Myocyte (in vitro differentiated cells): Measurements from ENCODE around the gene SNX8. TPM values are rescaled to one million over a fixed set of nuclear protein-coding genes. Genes with fewer than 3 reads are reported as not detected.

Experiments used
- DNase-seq: peaks from one replicate; pipeline ENCODE4 v3.0.0-alpha.2; 2012; ENCODE audit warnings: low read depth
- total RNA-seq: library from RNA; depleted of rRNA; stranded (reverse); fragments of >200 nt; gene quantifications from 2 replicates; pipeline ENCODE4 v1.2.3, GENCODE V29; 2014

SNX8 gene
- total RNA-seq, 1 donor from 2014 or later = 17.9 TPM

- DNase-seq = no peak
These were observed 51.1 kb downstream of the SNX8 start for GRCh38 chr7:2263176-2263575.

GRCh38 chr7:2261611-2262010 is 52.6 kb downstream of the SNX8 start:
- DNase-seq = no peak

DNA sequence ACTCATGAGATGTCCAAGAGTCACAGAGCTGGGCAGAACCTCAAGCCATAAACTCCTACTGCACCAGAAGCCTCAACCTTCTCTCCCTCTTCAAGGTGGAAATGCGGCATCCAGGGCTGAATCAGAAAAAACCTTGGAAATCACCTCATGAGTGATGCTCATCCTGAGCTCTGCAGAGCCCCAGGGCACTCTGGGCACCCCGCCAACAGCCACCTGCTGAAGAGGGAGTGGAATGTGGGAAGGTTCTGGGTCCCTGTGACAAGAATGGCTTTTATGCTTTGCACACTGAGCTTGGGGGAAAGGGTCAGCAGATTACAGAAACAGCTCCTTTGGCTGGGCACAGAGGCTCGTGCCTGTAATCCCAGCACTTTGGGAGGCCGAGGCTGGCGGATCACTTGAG is 53.4 kb downstream of the SNX8 start:
- DNase-seq = no peak

DNA sequence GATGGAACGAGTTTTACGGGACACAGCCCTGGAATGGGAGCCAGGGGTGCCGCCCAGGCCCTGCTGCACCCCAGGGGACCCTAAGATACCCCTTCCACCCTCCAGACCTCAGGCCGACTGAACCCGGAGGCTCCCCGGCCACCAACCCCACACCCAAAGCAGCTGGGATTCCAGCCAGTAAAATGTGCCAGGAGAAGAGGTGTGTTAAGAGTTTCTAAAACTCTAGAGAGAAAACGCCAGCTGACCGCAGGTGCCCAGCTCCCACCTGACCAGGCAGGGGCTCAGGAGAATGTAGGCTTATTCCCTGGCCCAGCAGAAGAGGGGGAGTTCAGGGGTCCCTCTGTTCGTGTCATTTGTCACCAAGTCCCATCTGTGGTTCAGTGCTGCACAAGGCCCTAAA is 54.8 kb downstream of the SNX8 start:
- DNase-seq = no peak

GRCh38 chr7:2258661-2259365 is 55.4 kb downstream of the SNX8 start:
- DNase-seq = no peak

DNA sequence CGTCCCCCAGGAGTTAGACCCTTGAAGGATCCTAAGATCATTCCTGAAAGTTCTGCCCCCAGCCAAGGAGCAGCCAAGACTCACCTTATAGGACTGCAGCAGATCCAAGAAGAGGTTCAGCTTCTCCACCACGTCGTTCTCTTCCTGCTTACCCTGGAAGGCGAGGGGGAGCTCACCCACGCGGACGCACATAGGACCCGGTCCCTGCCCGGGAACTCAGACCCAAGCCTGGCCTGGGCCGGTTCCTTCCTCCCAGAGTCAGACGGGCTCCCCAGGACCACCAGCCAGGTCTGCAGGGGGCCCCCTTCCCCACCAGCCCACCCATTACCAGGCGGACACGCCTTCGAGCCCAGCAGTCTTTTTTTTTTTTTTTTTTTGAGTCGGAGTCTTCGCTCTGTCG is 56.6 kb downstream of the SNX8 start:
- no peak for DNase-seq

DNA sequence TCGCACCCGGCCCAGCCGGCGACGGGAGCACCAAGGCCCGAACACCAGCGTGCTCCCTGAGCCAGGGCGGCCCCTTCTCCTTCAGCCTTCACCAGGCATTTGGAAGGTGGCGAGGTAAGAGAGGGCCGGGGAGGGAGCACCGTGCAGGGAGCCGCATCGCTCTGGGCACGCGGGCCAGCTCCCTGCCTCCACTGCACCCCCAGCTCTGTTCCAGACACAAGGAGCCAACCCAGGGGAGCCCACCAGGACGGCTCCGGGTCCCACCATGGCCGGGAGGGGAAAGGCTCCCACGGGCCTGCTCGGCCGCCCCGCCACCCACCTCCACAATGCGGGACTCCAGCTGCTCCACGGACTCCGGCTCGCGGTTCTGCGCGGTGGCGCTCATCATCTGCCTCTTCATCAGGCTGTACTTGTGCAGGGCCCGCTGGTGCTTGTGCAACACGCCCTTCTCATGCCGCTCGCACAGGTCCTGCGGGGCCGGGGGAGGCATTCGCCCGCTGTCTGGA is 57.1 kb downstream of the SNX8 start:
- no peak for DNase-seq

- DNase-seq = no peak
These were observed 57.8 kb downstream of the SNX8 start for GRCh38 chr7:2256306-2257045.

- no peak for DNase-seq
These were observed 58.8 kb downstream of the SNX8 start for GRCh38 chr7:2255145-2256139.

- no peak for DNase-seq
These were observed 59.7 kb downstream of the SNX8 start for GRCh38 chr7:2254429-2255144.

DNA sequence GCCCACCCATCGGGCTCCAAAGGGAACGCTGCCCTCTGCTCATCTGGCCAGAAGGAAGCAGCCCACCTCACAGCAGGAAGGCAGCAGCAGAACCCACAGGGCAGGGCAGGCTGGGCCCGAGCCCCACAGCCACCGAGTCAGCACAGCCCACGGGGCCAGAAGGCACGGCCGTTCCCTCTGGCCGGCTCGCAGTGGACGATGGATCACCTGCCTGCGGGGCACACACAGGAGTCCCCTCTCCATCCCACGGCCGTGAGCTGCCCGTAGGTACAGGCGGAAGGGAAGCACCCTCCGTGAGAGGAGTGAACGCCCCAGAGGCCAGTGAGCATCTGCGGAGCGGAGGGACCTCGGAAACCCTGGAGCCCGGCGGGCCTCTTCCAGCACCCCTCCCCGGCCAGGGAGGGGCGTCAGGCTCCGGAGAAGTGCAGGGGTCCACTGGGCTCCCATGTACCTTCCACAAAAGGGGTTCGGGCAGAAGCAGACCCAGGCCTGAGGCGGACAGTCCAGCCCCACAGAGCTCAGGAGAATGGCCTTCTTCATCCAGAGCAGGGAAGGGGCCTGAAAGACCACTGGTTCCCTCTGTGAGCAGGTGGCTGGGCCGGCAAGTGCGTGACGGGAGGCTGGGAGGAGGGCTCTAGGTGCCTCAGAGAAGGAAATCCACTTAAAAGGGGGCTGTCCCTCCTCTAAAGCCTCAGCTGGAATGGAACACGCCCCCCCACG is 60.6 kb downstream of the SNX8 start:
- DNase-seq = no peak

DNA sequence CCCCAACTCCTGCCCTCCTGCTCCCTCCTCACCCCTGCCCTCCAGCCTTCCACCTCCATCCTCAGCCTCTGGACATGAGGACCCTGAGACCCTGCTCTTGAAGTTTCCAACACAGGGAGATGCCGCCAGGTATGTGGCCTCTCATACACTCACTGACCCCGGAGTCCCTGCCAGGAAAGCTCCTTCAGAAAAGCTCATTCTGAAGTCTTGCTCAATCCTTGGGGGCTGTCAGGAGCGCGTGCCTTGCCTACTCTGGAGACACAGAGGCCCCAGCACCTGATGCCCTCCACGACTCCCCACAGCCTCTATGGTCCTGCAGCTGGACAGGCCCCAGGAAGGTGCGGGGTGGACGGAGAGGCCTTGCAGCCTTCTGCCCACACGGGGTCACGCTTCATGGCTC is 61.2 kb downstream of the SNX8 start:
- no peak for DNase-seq

- peak; percentile 70 for DNase-seq
These were observed 62.1 kb downstream of the SNX8 start for GRCh38 chr7:2251841-2252771.

- DNase-seq = no peak
These were observed 62.9 kb downstream of the SNX8 start for GRCh38 chr7:2251381-2251780.

GRCh38 chr7:2249744-2250323 is 64.4 kb downstream of the SNX8 start:
- no peak for DNase-seq

DNA sequence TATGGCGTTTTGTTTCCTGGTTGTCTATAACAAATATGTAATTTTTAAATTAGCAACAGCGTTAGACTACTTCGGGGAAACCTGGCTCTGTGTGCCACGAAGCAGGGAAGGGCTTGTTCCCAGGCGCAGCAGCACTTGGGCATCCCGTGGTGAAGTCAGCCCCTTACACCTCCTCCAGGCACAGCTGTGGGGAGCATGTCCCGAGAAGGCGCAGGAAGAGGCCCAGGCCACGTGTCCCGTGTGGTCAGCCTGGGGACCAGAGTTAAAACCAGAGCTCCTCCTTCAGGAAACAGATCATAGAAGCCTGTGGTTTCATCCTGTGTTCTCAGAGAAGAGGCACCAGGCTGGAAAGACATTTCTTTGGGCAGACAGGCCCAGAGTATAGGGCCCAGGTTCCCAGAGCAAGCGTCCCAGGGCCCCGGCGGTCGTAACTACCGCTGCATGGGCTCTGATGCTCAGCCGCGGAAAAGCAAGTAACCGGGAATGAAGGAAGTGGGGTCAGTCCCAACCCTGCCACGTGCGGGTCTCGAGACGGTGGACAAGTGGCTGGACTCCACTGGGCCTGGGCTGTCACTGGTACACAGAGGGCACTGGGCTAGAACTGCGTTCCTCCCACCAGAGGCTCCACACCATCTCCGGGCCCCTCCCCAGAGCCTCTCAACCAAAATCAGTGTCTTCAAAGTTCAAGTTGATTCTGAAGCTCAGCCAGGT is 65.1 kb downstream of the SNX8 start:
- peak; percentile 99 for DNase-seq

GRCh38 chr7:2247141-2247995 is 66.9 kb downstream of the SNX8 start:
- no peak for DNase-seq
